ENCODE measurements around the gene TCF4. TPM values are rescaled to one million over a fixed set of nuclear protein-coding genes. Genes with fewer than 3 reads are reported as not detected.
A peak's percentile ranks its signal among the peaks of the same experiment; 100 is the strongest.

Gene TCF4
- total and polyA plus RNA-seq, 2 of the 13 experiments (the other 11 are each of a cell fraction or from before 2014, with no cell fraction given) = not detected

GRCh38 chr18:55219059-55219458 lies 368.9 kb downstream of the TCF4 start:
- Histone ChIP-seq H3K27ac (ENCODE audit: extremely low read length, insufficient read depth, low read length) (no peak overlapping the region), H3K36me3 (replicated peaks in 1 of 2; ENCODE audit: control insufficient read depth in 1 of 2, insufficient read depth in 2 of 2, low read length in 2 of 2) (no peaks in the 10 kb centered on the region), H3K79me2 (ENCODE audit: insufficient read depth, low read length) (no peaks in the 10 kb centered on the region), H3K4me3 (replicated peaks in 1 of 3; ENCODE audit: insufficient read depth in 1 of 3, low read depth in 2 of 3, low read length in 3 of 3) (no peak overlapping the region), H3K27me3 (ENCODE audit: control insufficient read depth in 1 of 2, insufficient read depth in 2 of 2, low read length in 2 of 2) (no peaks in the 10 kb centered on the region), H2AFZ (ENCODE audit: low read length) (no peak overlapping the region), H3K9ac (ENCODE audit: insufficient read depth, low read depth, low read length) (no peak overlapping the region), H4K20me1 (ENCODE audit: insufficient read depth, low read length) (no peaks in the 10 kb centered on the region), H3K4me2 (ENCODE audit: low read depth, low read length) (no peak overlapping the region), H3K4me1 (ENCODE audit: insufficient read depth, low read length) (no peaks in the 10 kb centered on the region), H3K9me3 (ENCODE audit: low read length) (no peaks in the 10 kb centered on the region)
- ChIA-PET POLR2A (no interaction called here), CTCF (ENCODE audit: low intra/inter-chr PET ratio, low total read pairs) (no interaction called here)
- DNase-seq (ENCODE audit: low spot score) (no peak), FAIRE-seq (no peak), ATAC-seq (no peak)
- no TSS peak for BruUV-seq (replicated peaks)
- 10% methylated on average over 3 of the region's 3 CpGs for WGBS (ENCODE audit: low lambda C conversion rate)
- in situ Hi-C loops (cut with HindIII; ENCODE audit: extremely low pct_ligation_motif_present, low pct_unique_long_range_greater_than_20kb) (no loop called here), intact Hi-C loops (cut with micrococcal nuclease; ENCODE audit: unreplicated experiment) (no loop called here)
- TF ChIP-seq MAFK (conservative IDR thresholded peaks at IDR 0.05 in 1 of 2, IDR thresholded peaks at IDR 0.05 in 1 of 2; ENCODE audit: low read length in 2 of 2) (peak; percentile 77 to 86), ZFP41 (CRISPR knock-in tag; IDR thresholded peaks at IDR 0.05; ENCODE audit: borderline replicate concordance) (no peak), AHR (CRISPR knock-in tag; IDR thresholded peaks at IDR 0.05) (no peak), FOSL1 (CRISPR knock-in tag; IDR thresholded peaks at IDR 0.05; ENCODE audit: borderline replicate concordance) (no peak), ZNF572 (CRISPR knock-in tag; IDR thresholded peaks at IDR 0.05) (no peak), ZNF121 (CRISPR knock-in tag; IDR thresholded peaks at IDR 0.05) (no peak), ZNF710 (CRISPR knock-in tag; IDR thresholded peaks at IDR 0.05; ENCODE audit: borderline replicate concordance) (no peak), HMGA1 (CRISPR knock-in tag; conservative IDR thresholded peaks at IDR 0.05) (no peak), CEBPB (IDR thresholded peaks at IDR 0.05; ENCODE audit: borderline replicate concordance, low read depth, low read length) (no peak), ZNF44 (CRISPR knock-in tag; IDR thresholded peaks at IDR 0.05) (no peak), ZNF234 (CRISPR knock-in tag; conservative IDR thresholded peaks at IDR 0.05) (no peak), ATF1 (CRISPR knock-in tag; IDR thresholded peaks at IDR 0.05) (no peak), MAFF (IDR thresholded peaks at IDR 0.05; ENCODE audit: low read depth, low read length) (peak; percentile 85), ZNF674 (CRISPR knock-in tag; IDR thresholded peaks at IDR 0.05; ENCODE audit: low read depth) (no peak)
- TF ChIP-seq, protein P1, sequence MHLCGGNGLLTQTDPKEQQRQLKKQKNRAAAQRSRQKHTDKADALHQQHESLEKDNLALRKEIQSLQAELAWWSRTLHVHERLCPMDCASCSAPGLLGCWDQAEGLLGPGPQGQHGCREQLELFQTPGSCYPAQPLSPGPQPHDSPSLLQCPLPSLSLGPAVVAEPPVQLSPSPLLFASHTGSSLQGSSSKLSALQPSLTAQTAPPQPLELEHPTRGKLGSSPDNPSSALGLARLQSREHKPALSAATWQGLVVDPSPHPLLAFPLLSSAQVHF (CRISPR knock-in tag; IDR thresholded peaks at IDR 0.05) = no peak
- TF ChIP-seq, protein P2, sequence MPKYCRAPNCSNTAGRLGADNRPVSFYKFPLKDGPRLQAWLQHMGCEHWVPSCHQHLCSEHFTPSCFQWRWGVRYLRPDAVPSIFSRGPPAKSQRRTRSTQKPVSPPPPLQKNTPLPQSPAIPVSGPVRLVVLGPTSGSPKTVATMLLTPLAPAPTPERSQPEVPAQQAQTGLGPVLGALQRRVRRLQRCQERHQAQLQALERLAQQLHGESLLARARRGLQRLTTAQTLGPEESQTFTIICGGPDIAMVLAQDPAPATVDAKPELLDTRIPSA (CRISPR knock-in tag; IDR thresholded peaks at IDR 0.05; ENCODE audit: borderline replicate concordance) = no peak

All from HepG2 (cell line).